ENCODE data around the gene SYT5. TPM values are rescaled to one million over a fixed set of nuclear protein-coding genes. Genes with fewer than 3 reads are reported as not detected.
A peak's percentile ranks its signal among the peaks of the same experiment; 100 is the strongest.

Gene SYT5
- total and polyA plus RNA-seq, 9 of the 15 experiments (the other 6 are each of a cell fraction or from before 2014, with no cell fraction given), result 1.3 to 20.9 (median 8.8) TPM

GRCh38 chr19:55153652-55154264, 26.3 kb downstream of the SYT5 start:
- Histone ChIP-seq H3K27me3 (ENCODE audit: control insufficient read depth in 2 of 2, insufficient read depth in 2 of 2, low read length in 2 of 2) (no peaks in the 10 kb centered on the region), H3K79me2 (ENCODE audit: control insufficient read depth, insufficient read depth, low read length) (no peaks in the 10 kb centered on the region), H4K20me1 (replicated peaks; ENCODE audit: control insufficient read depth, insufficient read depth, low read length) (no peaks in the 10 kb centered on the region), H3K9me1 (ENCODE audit: control insufficient read depth, insufficient read depth, low read length) (no peaks in the 10 kb centered on the region), H3K4me2 (ENCODE audit: insufficient read depth, low read length) (no peak overlapping the region), H2AFZ (ENCODE audit: low read depth, low read length) (no peak overlapping the region), H3K9ac (ENCODE audit: insufficient read depth in 1 of 2, low read depth in 2 of 2, low read length in 2 of 2) (peak overlapping the region in 1 of 2 experiments; percentile 22; a peak in 1 of 4 replicates), H3K9me3 (replicated peaks; ENCODE audit: control insufficient read depth, insufficient read depth, low read depth, low read length) (no peaks in the 10 kb centered on the region; the same call in 1 of the 2 replicates), H3K27ac (ENCODE audit: extremely low read depth, low read depth, low read length) (no peak overlapping the region), H3K4me1 (replicated peaks in 1 of 2; ENCODE audit: control insufficient read depth in 2 of 2, insufficient read depth in 2 of 2, low read length in 2 of 2) (peaks cover 29 to 58% of the 10 kb centered on the region in 2 experiments), H3K4me3 (no peak overlapping the region), H3K36me3 (ENCODE audit: control insufficient read depth, insufficient read depth, low read length) (peaks cover 18% of the 10 kb centered on the region; the same call in 2 of the 3 replicates)
- in situ Hi-C loops (cut with MboI) (loop anchor here (25.0 kb wide), 1 partner anchor 984 kb away; the partner anchor contains the start of gene ZNF444), intact Hi-C loops (cut with micrococcal nuclease) (loop anchor here (10.0 kb wide), 1 partner anchor 351 kb away; no protein-coding TSS in a partner anchor)
- CTCF ChIA-PET (ENCODE audit: low intra/inter-chr PET ratio), result no interaction called here
- FAIRE-seq (no peak), ATAC-seq (no peak), DNase-seq (ENCODE audit: extremely low read depth in 1 of 4, low spot score in 3 of 4) (no peak)
- 68% methylated on average over 12 of the region's 12 CpGs for WGBS (ENCODE audit: insufficient coverage, low coverage, missing lambda C conversion rate)
- BruUV-seq (replicated peaks), result no TSS peak
- TF ChIP-seq ZNF134 (CRISPR knock-in tag; conservative IDR thresholded peaks at IDR 0.05) (no peak), KAT7 (CRISPR knock-in tag; IDR thresholded peaks at IDR 0.05; ENCODE audit: borderline replicate concordance) (no peak)
- POLR2A ChIA-PET, result interaction anchor here (0.7 kb wide), 1 partner anchor 433 kb away, joined by 3 read pairs; no protein-coding TSS in a partner anchor

- no TSS peak for BruUV-seq (replicated peaks)
- in situ Hi-C loops (cut with MboI), result loop anchor here (25.0 kb wide), 1 partner anchor 985 kb away; the partner anchor contains the start of gene ZNF444
- Histone ChIP-seq H3K27ac (ENCODE audit: extremely low read depth, low read depth, low read length) (peak overlapping the region; percentile 44), H2AFZ (ENCODE audit: low read depth, low read length) (peak overlapping the region; percentile 66), H3K4me3 (no peak overlapping the region), H3K79me2 (ENCODE audit: control insufficient read depth, insufficient read depth, low read length) (no peaks in the 10 kb centered on the region), H3K27me3 (ENCODE audit: control insufficient read depth in 2 of 2, insufficient read depth in 2 of 2, low read length in 2 of 2) (no peaks in the 10 kb centered on the region), H3K9me3 (replicated peaks; ENCODE audit: control insufficient read depth, insufficient read depth, low read depth, low read length) (no peaks in the 10 kb centered on the region; the same call in 1 of the 2 replicates), H3K9me1 (ENCODE audit: control insufficient read depth, insufficient read depth, low read length) (no peaks in the 10 kb centered on the region), H3K36me3 (ENCODE audit: control insufficient read depth, insufficient read depth, low read length) (peaks cover 18% of the 10 kb centered on the region; the same call in 2 of the 3 replicates), H3K4me2 (ENCODE audit: insufficient read depth, low read length) (no peak overlapping the region), H3K9ac (ENCODE audit: insufficient read depth in 1 of 2, low read depth in 2 of 2, low read length in 2 of 2) (no peak overlapping the region), H3K4me1 (replicated peaks in 1 of 2; ENCODE audit: control insufficient read depth in 2 of 2, insufficient read depth in 2 of 2, low read length in 2 of 2) (peaks cover 18 to 52% of the 10 kb centered on the region in 2 experiments), H4K20me1 (replicated peaks; ENCODE audit: control insufficient read depth, insufficient read depth, low read length) (no peaks in the 10 kb centered on the region)
- FAIRE-seq (peak; percentile 93), ATAC-seq (no peak), DNase-seq (ENCODE audit: extremely low read depth in 1 of 4, low spot score in 3 of 4) (peak in 3 of 4 experiments; percentile 25 to 77 (median 55))
- intact Hi-C loops (cut with micrococcal nuclease), result loop anchor here (10.0 kb wide), 1 partner anchor 353 kb away; no protein-coding TSS in a partner anchor
- ChIA-PET CTCF (ENCODE audit: low intra/inter-chr PET ratio) (no interaction called here), POLR2A (no interaction called here)
- TF ChIP-seq NCOA1 (IDR thresholded peaks at IDR 0.05; ENCODE audit: low read depth) (peak; percentile 80), FOXO4 (CRISPR knock-in tag; IDR thresholded peaks at IDR 0.05) (no peak), ZNF707 (CRISPR knock-in tag; conservative IDR thresholded peaks at IDR 0.05) (no peak), BCOR (IDR thresholded peaks at IDR 0.05) (peak; percentile 34; the same call in 1 of the 2 replicates), ZNF589 (CRISPR knock-in tag; IDR thresholded peaks at IDR 0.05; ENCODE audit: low read depth) (no peak), HNRNPK (IDR thresholded peaks at IDR 0.05; ENCODE audit: low read depth, low read length, poor library complexity, severe bottlenecking) (no peak), GABPA (tag; conservative IDR thresholded peaks at IDR 0.05; ENCODE audit: low read depth) (peak; percentile 90), HBP1 (CRISPR knock-in tag; IDR thresholded peaks at IDR 0.05) (peak; percentile 88), WHSC1 (IDR thresholded peaks at IDR 0.05; ENCODE audit: low read length) (no peak)
These were observed 28.1 kb downstream of the SYT5 start for GRCh38 chr19:55152017-55152416.
